Posterior vena cava (tissue), 2 donors: ENCODE data around the gene IER3IP1. TPM values are rescaled to one million over a fixed set of nuclear protein-coding genes. Genes with fewer than 3 reads are reported as not detected.

Experiments
- DNase-seq: peaks from one replicate; pipeline ENCODE4 v3.0.0-alpha.2; 2020; ENCODE audit warnings: low spot score
- intact Hi-C, 2 donors: fragments of 100-400 bp; cut with DNase I; formaldehyde crosslinking; loops; one replicate each; pipeline versions ENCODE4 v1.14.1 to v1.14.2; 2022 to 2023
- total RNA-seq, 2 donors: library from RNA; stranded (reverse); fragmentation: NEBNext Ultra II Directional; extraction: Animal tissue kit (Norgen Biotek cat#: 25700); gene quantifications; one replicate each; pipeline ENCODE4 v1.2.1, GENCODE V29; 2021
- donor health status: DM: yes; HTN: yes; CAD: no.
- donor health status: DM: yes; HTN: yes; CAD: no.

Gene IER3IP1
- total RNA-seq, 2 donors from 2014 or later = 11.1 to 13.7 TPM

- no peak for DNase-seq
- intact Hi-C loops = loop anchor here in 1 of 2 donors (5.0 kb wide), 1 partner anchor 242 kb away; no protein-coding TSS in a partner anchor
Observed at GRCh38 chr18:47109720-47110119, 66.4 kb downstream of the IER3IP1 start.

GRCh38 chr18:47108998-47109405, 67.2 kb downstream of the IER3IP1 start:
- no peak for DNase-seq
- intact Hi-C loops = no loop called here

GRCh38 chr18:47108373-47108772, 67.8 kb downstream of the IER3IP1 start:
- intact Hi-C loops = no loop called here
- no peak for DNase-seq

Other genes starting within 250 kb of the IER3IP1 start
- gene ELOA2, start 140.7 kb downstream of the IER3IP1 start, total RNA-seq = not detected
- gene HDHD2, start 25.9 kb downstream of the IER3IP1 start, total RNA-seq = 10 to 100 TPM; 28.7 to 30.6 TPM
- not detected for gene SKOR2, start 75.3 kb upstream of the IER3IP1 start, total RNA-seq